CD4-positive, alpha-beta T cell (primary cell): Measurements from ENCODE around the gene SCN3B. TPM values are rescaled to one million over a fixed set of nuclear protein-coding genes. Genes with fewer than 3 reads are reported as not detected.

Source experiments
- ATAC-seq: fragments of 200-7000 bp; cut with Tn5 transposase; one replicate; pipeline ENCODE4 v1.10.0; 2022; ENCODE audit warnings: mild to moderate bottlenecking; ENCODE audit not compliant: poor library complexity
- CTCF ChIA-PET: fragments of 350-600 bp; sonication (Branson Sonifier 250); formaldehyde crosslinking; loops from one replicate; lab custom pipeline; 2021; ENCODE audit warnings: antibody characterized with exemption, inconsistent platforms; lab: Charles Lee
- POLR2A ChIA-PET: fragments of 350-600 bp; sonication (Branson Sonifier 250); formaldehyde crosslinking; loops from one replicate; lab custom pipeline; 2021; ENCODE audit warnings: antibody characterized with exemption, inconsistent platforms; lab: Charles Lee
- DNase-seq, 14 experiments: peaks; one replicate each; pipeline ENCODE4 v3.0.0-alpha.2; 2013 to 2020; ENCODE audit warnings: mixed read lengths in 2 of 14
- H3K27ac ChIP-seq, 2 donors: one replicate each; pipeline versions ENCODE4 v1.5.1 to v1.7.0; 2013; ENCODE audit warnings: low read length in 2 of 2, low read depth in 1 of 2, mild to moderate bottlenecking in 1 of 2
- H3K27me3 ChIP-seq, 2 experiments: 1 replicate in 1 of 2; 2 replicates in 1 of 2; pipeline versions ENCODE4 v1.6.1 to v1.7.0; 2013; ENCODE audit warnings: low read length in 2 of 2, control low read depth in 1 of 2, mild to moderate bottlenecking in 1 of 2, moderate library complexity in 1 of 2; ENCODE audit not compliant: insufficient read depth in 2 of 2, control insufficient read depth in 1 of 2
- H3K36me3 ChIP-seq: one replicate; pipeline ENCODE4 v1.6.1; 2013; ENCODE audit warnings: low read length, control low read depth; ENCODE audit not compliant: insufficient read depth
- H3K4me1 ChIP-seq: one replicate; pipeline ENCODE4 v1.6.1; 2013; ENCODE audit warnings: low read length, control low read depth; ENCODE audit not compliant: insufficient read depth
- H3K4me3 ChIP-seq: one replicate; pipeline ENCODE4 v1.5.1; 2013; ENCODE audit warnings: mild to moderate bottlenecking, low read length, moderate library complexity
- H3K9me3 ChIP-seq, 2 experiments: 1 replicate in 1 of 2; 2 replicates in 1 of 2; pipeline versions ENCODE4 v1.6.1 to v1.7.0; 2013; ENCODE audit warnings: low read length in 2 of 2, mild to moderate bottlenecking in 2 of 2, control low read depth in 1 of 2, moderate library complexity in 1 of 2; ENCODE audit not compliant: control insufficient read depth in 1 of 2, insufficient read depth in 1 of 2
- H3K27ac Mint-ChIP-seq: one replicate; pipeline ENCODE4 v1.8.0; 2020; ENCODE audit warnings: mixed read lengths
- H3K27me3 Mint-ChIP-seq: one replicate; pipeline ENCODE4 v1.8.0; 2021; ENCODE audit warnings: mixed read lengths
- H3K36me3 Mint-ChIP-seq: one replicate; pipeline ENCODE4 v1.8.0; 2021; ENCODE audit warnings: low read depth, mixed read lengths
- H3K4me1 Mint-ChIP-seq: one replicate; pipeline ENCODE4 v1.8.0; 2021; ENCODE audit warnings: low read depth, mixed read lengths
- H3K4me3 Mint-ChIP-seq: one replicate; pipeline ENCODE4 v1.8.0; 2020; ENCODE audit warnings: mild to moderate bottlenecking, mixed read lengths
- H3K9me3 Mint-ChIP-seq: one replicate; pipeline ENCODE4 v1.8.0; 2020; ENCODE audit warnings: mixed read lengths
- intact Hi-C, 2 experiments: fragments of 100-400 bp; cut with DNase I in 1 of 2; cut with micrococcal nuclease in 1 of 2; formaldehyde crosslinking; loops; one replicate each; pipeline versions ENCODE4 v1.15.1 to v1.9.0; 2023 to 2025; cut with DNase I, micrococcal nuclease
- total RNA-seq, 174 experiments: library from RNA in 2 of 174; stranded (reverse) in 2 of 174; gene quantifications; one replicate each; pipeline ENCODE4 v1.2.3 and lab custom pipeline; 2021 to 2026
- TF ChIP-seq, protein P1 (sequence below): fragments of 200-600 bp; IDR thresholded peaks from one replicate; pipeline ENCODE4 v1.8.0; 2022; ENCODE audit warnings: antibody characterized with exemption, mild to moderate bottlenecking

SCN3B gene
- total RNA-seq, 2 experiments from 2014 or later = not detected

DNA sequence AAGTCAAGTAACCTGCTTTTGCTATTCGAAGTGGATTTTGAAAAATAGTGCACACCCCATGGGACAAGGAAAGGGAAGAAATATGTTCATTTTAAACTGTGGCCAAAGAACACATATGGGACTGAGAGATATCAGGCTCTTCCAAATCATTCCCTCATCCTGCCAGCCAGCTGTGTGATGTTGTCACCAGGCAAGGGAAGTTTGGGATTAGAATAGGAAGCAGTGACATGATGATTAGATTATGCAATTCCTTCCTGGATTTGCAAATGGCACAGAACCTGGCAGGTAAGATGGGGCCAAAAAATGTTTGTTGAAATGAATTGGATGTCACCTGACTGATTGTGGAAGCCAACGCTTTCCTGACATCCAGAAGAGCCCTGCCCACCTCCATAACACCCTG lies 4.9 kb upstream of the SCN3B start:
- H3K9me3 Mint-ChIP-seq = peaks cover 7% of the 10 kb centered on the region
- DNase-seq (no peak), ATAC-seq (no peak)
- Histone ChIP-seq H3K27me3 (peaks cover 10 to 12% of the 10 kb centered on the region in 2 experiments), H3K36me3 (no peaks in the 10 kb centered on the region), H3K9me3 (peaks cover 0 to 8% of the 10 kb centered on the region in 2 experiments), H3K27ac (no peak overlapping the region), H3K4me1 (peaks cover 9% of the 10 kb centered on the region), H3K4me3 (no peak overlapping the region)
- peaks cover 23% of the 10 kb centered on the region for H3K27me3 Mint-ChIP-seq
- TF ChIP-seq, protein P1, sequence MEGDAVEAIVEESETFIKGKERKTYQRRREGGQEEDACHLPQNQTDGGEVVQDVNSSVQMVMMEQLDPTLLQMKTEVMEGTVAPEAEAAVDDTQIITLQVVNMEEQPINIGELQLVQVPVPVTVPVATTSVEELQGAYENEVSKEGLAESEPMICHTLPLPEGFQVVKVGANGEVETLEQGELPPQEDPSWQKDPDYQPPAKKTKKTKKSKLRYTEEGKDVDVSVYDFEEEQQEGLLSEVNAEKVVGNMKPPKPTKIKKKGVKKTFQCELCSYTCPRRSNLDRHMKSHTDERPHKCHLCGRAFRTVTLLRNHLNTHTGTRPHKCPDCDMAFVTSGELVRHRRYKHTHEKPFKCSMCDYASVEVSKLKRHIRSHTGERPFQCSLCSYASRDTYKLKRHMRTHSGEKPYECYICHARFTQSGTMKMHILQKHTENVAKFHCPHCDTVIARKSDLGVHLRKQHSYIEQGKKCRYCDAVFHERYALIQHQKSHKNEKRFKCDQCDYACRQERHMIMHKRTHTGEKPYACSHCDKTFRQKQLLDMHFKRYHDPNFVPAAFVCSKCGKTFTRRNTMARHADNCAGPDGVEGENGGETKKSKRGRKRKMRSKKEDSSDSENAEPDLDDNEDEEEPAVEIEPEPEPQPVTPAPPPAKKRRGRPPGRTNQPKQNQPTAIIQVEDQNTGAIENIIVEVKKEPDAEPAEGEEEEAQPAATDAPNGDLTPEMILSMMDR = no peak
- ChIA-PET CTCF (no interaction called here), POLR2A (no interaction called here)
- peaks cover 25% of the 10 kb centered on the region for H3K4me1 Mint-ChIP-seq
- intact Hi-C loops = no loop called here
- H3K4me3 Mint-ChIP-seq = no peak overlapping the region
- no peak overlapping the region for H3K27ac Mint-ChIP-seq
- no peaks in the 10 kb centered on the region for H3K36me3 Mint-ChIP-seq

DNA sequence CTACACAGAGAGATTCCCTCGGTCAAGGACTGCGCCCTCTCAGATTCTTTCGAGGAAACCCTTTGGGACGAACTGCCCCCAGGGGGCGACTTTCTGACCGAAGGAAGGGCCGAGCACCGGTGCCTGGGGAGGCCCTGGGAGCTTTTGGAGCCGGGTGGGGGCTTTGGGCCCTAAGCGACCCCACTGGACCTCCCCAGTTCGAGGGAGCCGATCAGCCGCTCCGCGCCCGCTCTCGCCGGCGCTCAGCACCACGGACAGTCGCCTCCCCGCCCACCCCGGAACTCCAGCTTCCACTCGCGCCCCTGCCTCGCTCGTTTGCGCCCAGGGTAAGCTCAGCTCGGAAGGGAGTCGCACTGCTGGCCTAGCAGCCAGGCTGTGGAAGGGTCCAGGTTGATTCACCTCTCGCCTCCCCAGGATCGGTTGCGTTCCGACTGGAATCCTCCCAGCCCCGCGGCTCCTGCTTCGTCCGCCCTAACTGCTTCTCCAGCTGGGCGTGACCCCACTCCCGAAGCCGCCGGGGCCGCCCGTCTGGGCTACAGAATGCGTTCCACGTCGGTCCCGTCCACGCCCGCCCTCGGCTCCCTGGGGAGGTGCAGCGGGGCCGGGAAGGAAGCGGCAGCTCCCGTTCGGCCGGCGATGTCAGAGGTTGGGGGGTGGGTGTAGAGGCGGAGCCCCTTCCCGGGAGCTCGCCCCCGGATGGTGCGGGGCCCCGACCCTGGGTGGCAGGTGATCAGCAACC lies 428 bp downstream of the SCN3B start:
- peak in 6 of 14 experiments; percentile 3 to 39 (median 24) for DNase-seq
- Mint-ChIP-seq H3K27me3 (peaks cover 46% of the 10 kb centered on the region), H3K4me1 (peaks cover 10% of the 10 kb centered on the region), H3K4me3 (peak overlapping the region; percentile 67), H3K9me3 (peaks cover 3% of the 10 kb centered on the region), H3K27ac (no peak overlapping the region), H3K36me3 (no peaks in the 10 kb centered on the region)
- intact Hi-C loops = no loop called here
- CTCF ChIA-PET = no interaction called here
- POLR2A ChIA-PET = interaction anchor here (1.0 kb wide), 1 partner anchor 18 kb away, joined by 3 read pairs; no protein-coding TSS in a partner anchor
- Histone ChIP-seq H3K4me3 (peak overlapping the region; percentile 46), H3K27ac (no peak overlapping the region), H3K36me3 (no peaks in the 10 kb centered on the region), H3K4me1 (peaks cover 17% of the 10 kb centered on the region), H3K27me3 (peaks cover 47 to 57% of the 10 kb centered on the region in 2 experiments), H3K9me3 (peaks cover 0 to 13% of the 10 kb centered on the region in 2 experiments)
- no peak for ATAC-seq
- TF ChIP-seq, protein P1 = no peak

- intact Hi-C loops = no loop called here
- Mint-ChIP-seq H3K9me3 (no peaks in the 10 kb centered on the region), H3K27ac (no peak overlapping the region), H3K27me3 (peaks cover 46% of the 10 kb centered on the region), H3K4me3 (peak overlapping the region; percentile 67), H3K4me1 (peaks cover 7% of the 10 kb centered on the region), H3K36me3 (no peaks in the 10 kb centered on the region)
- Histone ChIP-seq H3K27ac (no peak overlapping the region), H3K4me3 (no peak overlapping the region), H3K4me1 (peaks cover 17% of the 10 kb centered on the region), H3K9me3 (peaks cover 0 to 13% of the 10 kb centered on the region in 2 experiments), H3K27me3 (peaks cover 47 to 57% of the 10 kb centered on the region in 2 experiments), H3K36me3 (no peaks in the 10 kb centered on the region)
- TF ChIP-seq, protein P1 = no peak
- CTCF ChIA-PET = no interaction called here
- POLR2A ChIA-PET = interaction anchor here (1.0 kb wide), 1 partner anchor 18 kb away, joined by 3 read pairs; no protein-coding TSS in a partner anchor
- DNase-seq = no peak
- ATAC-seq = no peak
Observed at GRCh38 chr11:123653483-123653826, 969 bp downstream of the SCN3B start.
